ENCODE measurements around the gene RHBDD3. TPM values are rescaled to one million over a fixed set of nuclear protein-coding genes. Genes with fewer than 3 reads are reported as not detected.
A peak's percentile ranks its signal among the peaks of the same experiment; 100 is the strongest.
"Not testable (repeated sequence)": the region's sequence is repeated elsewhere in the genome, so short reads cannot be mapped to it uniquely, and the experiment has no call there.

Gene RHBDD3
- total RNA-seq, 2 experiments from 2014 or later, result 27.5 to 30.1 TPM

DNA sequence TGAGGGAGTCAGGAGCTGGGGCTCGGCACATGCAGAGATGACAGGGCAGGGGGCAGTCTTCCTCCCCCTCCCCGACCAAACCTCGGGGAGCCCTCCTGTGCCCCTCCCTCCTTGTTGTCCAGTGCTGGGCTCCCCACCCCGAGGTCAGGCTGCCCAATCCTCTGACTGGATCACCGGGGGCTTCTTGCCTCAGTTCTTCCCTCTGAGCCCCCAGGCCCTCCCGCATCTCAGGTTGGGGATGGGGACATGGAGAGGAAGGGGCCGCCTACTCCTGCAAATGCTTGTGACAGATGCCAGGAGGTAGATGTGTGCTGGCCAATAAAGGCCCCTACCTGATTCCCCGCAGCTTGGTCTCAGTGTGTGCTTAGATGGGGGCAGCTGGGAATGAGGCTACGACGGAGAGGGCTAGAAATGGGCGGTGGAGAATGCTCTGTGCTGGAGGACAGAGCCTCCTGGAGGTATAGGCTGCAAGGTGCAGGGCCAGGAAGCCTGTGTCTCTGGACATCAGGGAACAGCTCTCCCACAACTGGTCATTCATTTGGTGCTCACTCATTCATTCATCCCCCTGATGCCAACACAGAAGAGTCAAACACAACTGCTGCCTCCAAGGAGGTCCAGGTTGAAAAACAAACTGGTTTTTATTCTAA is 8.4 kb downstream of the RHBDD3 start:
- H3K27ac Mint-ChIP-seq, result no peak overlapping the region
- DNase-seq (no peak), ATAC-seq (ENCODE audit: low read depth) (no peak)
- peaks cover 8% of the 10 kb centered on the region for H3K4me1 Mint-ChIP-seq
- H3K27me3 Mint-ChIP-seq, result no peaks in the 10 kb centered on the region
- POLR2A ChIA-PET, result no interaction called here
- H3K4me3 Mint-ChIP-seq, result no peak overlapping the region
- H3K9me3 Mint-ChIP-seq, result no peaks in the 10 kb centered on the region
- no peaks in the 10 kb centered on the region for H3K36me3 Mint-ChIP-seq

DNA sequence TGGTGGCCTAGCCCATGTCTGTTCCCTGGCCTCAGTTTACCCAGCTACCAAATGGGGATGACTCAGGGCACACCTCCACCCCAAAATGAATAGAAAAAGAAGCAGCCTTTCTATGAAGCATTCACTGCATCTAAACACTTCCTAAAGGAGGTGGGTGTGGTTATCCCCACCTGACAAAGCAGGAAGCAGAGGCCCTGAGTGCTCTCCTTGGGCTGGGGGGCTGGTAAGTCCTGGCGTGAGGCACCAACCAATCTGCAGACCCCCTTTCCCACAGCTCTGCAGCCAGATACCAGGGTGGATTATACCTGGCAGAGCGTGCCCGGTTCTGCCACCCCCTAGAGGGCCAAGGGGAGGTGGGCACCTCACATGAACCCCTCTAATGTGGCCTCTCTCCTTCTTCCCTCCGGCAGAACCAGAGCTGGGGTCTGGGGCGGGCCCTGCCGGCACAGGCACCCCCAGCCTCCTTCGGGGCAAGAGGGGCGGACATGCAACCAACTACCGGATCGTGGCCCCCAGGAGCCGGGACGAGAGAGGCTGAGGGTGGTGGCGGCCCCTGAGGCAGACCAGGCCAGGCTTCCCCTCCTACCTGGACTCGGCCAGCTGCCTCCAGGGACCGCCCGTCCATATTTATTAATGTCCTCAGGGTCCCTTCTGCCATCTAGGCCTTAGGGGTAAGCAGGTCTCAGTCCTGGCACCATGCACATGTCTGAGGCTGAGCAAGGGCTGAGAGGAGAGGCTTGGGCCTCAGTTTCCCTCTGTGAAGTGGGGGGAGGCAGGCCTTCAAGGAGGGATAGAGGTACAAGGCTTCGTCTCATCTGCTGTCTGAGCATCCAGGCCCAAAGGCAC is 9.2 kb downstream of the RHBDD3 start:
- peaks cover 3% of the 10 kb centered on the region for H3K27me3 Mint-ChIP-seq
- no peak for ATAC-seq (ENCODE audit: low read depth)
- peaks cover 9% of the 10 kb centered on the region for H3K4me1 Mint-ChIP-seq
- H3K27ac Mint-ChIP-seq, result no peak overlapping the region
- POLR2A ChIA-PET, result interaction anchor here (0.9 kb wide), 1 partner anchor 8 kb away, joined by 3 read pairs; no protein-coding TSS in a partner anchor
- no peaks in the 10 kb centered on the region for H3K9me3 Mint-ChIP-seq
- DNase-seq, result no peak
- no peaks in the 10 kb centered on the region for H3K36me3 Mint-ChIP-seq
- no peak overlapping the region for H3K4me3 Mint-ChIP-seq

- H3K4me3 Mint-ChIP-seq, result no peak overlapping the region
- H3K27ac Mint-ChIP-seq, result no peak overlapping the region
- no peak for DNase-seq
- no peaks in the 10 kb centered on the region for H3K9me3 Mint-ChIP-seq
- peaks cover 9% of the 10 kb centered on the region for H3K4me1 Mint-ChIP-seq
- ATAC-seq (ENCODE audit: low read depth), result no peak
- H3K36me3 Mint-ChIP-seq, result no peaks in the 10 kb centered on the region
- POLR2A ChIA-PET, result interaction anchor here (0.9 to 1.4 kb wide), 2 partner anchors 9 kb away, joined by 3 to 6 read pairs; no protein-coding TSS in a partner anchor
- H3K27me3 Mint-ChIP-seq, result peaks cover 3% of the 10 kb centered on the region
Observed at GRCh38 chr22:29257751-29258181, 10.0 kb downstream of the RHBDD3 start.

- H3K27me3 Mint-ChIP-seq, result peaks cover 5% of the 10 kb centered on the region
- no peak for ATAC-seq (ENCODE audit: low read depth)
- POLR2A ChIA-PET, result interaction anchor here (1.4 kb wide), 1 partner anchor 10 kb away, joined by 6 read pairs; no protein-coding TSS in a partner anchor
- H3K4me3 Mint-ChIP-seq, result no peak overlapping the region
- H3K4me1 Mint-ChIP-seq, result peaks cover 9% of the 10 kb centered on the region
- no peaks in the 10 kb centered on the region for H3K36me3 Mint-ChIP-seq
- no peak for DNase-seq
- no peaks in the 10 kb centered on the region for H3K9me3 Mint-ChIP-seq
- no peak overlapping the region for H3K27ac Mint-ChIP-seq
Observed at GRCh38 chr22:29256606-29257325, 11.0 kb downstream of the RHBDD3 start.

GRCh38 chr22:29255064-29255621 is 12.6 kb downstream of the RHBDD3 start:
- Mint-ChIP-seq H3K27ac (no peak overlapping the region), H3K9me3 (no peaks in the 10 kb centered on the region), H3K4me3 (no peak overlapping the region), H3K36me3 (no peaks in the 10 kb centered on the region), H3K27me3 (peaks cover 5% of the 10 kb centered on the region), H3K4me1 (peaks cover 9% of the 10 kb centered on the region)
- DNase-seq, result no peak
- POLR2A ChIA-PET, result no interaction called here
- no peak for ATAC-seq (ENCODE audit: low read depth)

DNA sequence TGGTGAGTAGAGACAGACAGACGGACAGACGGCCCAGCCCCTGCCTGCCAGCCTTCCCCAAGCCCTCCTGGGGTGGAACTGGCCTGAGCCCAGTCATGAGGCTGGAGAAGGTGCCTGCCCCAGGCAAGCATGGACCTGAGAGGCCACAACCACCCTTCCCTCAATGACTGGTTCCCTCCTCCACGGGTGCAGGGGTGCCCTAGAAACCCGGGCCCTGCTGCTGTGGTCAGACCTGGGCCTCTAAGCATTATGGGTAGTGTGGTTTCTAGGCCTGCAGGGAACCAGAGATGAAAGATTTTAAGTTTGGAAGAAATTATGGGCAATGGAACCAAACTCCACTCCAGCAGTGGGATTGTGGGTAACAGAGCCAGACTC is 13.5 kb downstream of the RHBDD3 start:
- Mint-ChIP-seq H3K27ac (no peak overlapping the region), H3K4me1 (peaks cover 9% of the 10 kb centered on the region), H3K9me3 (no peaks in the 10 kb centered on the region), H3K36me3 (no peaks in the 10 kb centered on the region), H3K27me3 (peaks cover 5% of the 10 kb centered on the region), H3K4me3 (no peak overlapping the region)
- POLR2A ChIA-PET, result no interaction called here
- no peak for DNase-seq
- peak; percentile 54 for ATAC-seq (ENCODE audit: low read depth)

GRCh38 chr22:29253561-29254285 is 14.1 kb downstream of the RHBDD3 start:
- no peak overlapping the region for H3K27ac Mint-ChIP-seq
- H3K4me1 Mint-ChIP-seq, result peaks cover 9% of the 10 kb centered on the region
- POLR2A ChIA-PET, result no interaction called here
- no peaks in the 10 kb centered on the region for H3K36me3 Mint-ChIP-seq
- no peak overlapping the region for H3K4me3 Mint-ChIP-seq
- no peaks in the 10 kb centered on the region for H3K9me3 Mint-ChIP-seq
- ATAC-seq (ENCODE audit: low read depth) (no peak), DNase-seq (no peak)
- peaks cover 5% of the 10 kb centered on the region for H3K27me3 Mint-ChIP-seq

GRCh38 chr22:29251981-29252911 is 15.5 kb downstream of the RHBDD3 start:
- ATAC-seq (ENCODE audit: low read depth) (no peak), DNase-seq (no peak)
- Mint-ChIP-seq H3K27ac (no peak overlapping the region), H3K4me1 (peaks cover 6% of the 10 kb centered on the region), H3K9me3 (no peaks in the 10 kb centered on the region), H3K36me3 (no peaks in the 10 kb centered on the region), H3K27me3 (peaks cover 5% of the 10 kb centered on the region), H3K4me3 (no peak overlapping the region)
- POLR2A ChIA-PET, result no interaction called here

DNA sequence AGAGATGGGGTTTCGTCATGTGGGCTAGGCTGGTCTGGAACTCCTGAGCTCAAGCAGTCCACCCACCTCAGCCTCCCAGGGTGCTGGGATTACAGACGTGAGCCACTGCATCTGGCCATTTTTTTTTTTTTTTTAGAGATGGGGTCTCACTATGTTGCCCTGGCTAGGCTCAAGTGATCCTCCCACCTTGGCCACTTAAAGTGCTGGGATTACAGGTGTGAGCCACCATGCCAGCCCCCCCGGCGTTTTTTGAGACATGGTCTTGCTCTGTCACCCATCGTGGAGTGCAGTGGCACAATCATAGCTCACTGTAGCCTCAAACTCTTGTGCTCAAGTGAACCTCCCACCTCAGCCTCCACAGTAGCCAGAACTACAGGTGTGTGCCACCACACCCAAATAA is 16.5 kb downstream of the RHBDD3 start:
- Mint-ChIP-seq H3K4me3 (no peak overlapping the region), H3K4me1 (peaks cover 6% of the 10 kb centered on the region), H3K9me3 (no peaks in the 10 kb centered on the region), H3K36me3 (no peaks in the 10 kb centered on the region), H3K27me3 (peaks cover 5% of the 10 kb centered on the region), H3K27ac (no peak overlapping the region)
- ATAC-seq (ENCODE audit: low read depth) (no peak), DNase-seq (no peak)
- POLR2A ChIA-PET, result no interaction called here

DNA sequence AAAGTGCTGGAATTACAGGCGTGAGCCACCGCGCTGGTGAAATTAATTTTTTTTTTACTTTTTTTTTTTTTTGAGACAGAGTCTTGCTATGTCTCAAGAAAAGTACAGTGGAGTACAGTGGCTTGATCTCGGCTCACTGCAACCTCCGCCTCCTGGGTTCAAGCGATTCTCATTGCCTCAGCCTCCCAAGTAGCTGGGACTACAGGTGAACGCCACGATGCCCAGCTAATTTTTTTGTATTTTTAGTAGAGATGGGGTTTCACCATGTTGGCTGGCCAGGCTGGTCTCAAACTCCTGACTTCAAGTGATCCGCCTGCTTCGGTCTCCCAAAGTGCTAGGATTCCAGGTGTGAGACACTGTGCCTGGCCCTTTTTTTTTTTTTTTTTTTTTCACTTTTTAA is 19.9 kb downstream of the RHBDD3 start:
- H3K4me1 Mint-ChIP-seq; H3K9me3 Mint-ChIP-seq; DNase-seq; H3K27ac Mint-ChIP-seq; ATAC-seq (ENCODE audit: low read depth); H3K36me3 Mint-ChIP-seq; H3K4me3 Mint-ChIP-seq; POLR2A ChIA-PET: not testable (repeated sequence)
- H3K27me3 Mint-ChIP-seq, result peaks cover 15% of the 10 kb centered on the region

DNA sequence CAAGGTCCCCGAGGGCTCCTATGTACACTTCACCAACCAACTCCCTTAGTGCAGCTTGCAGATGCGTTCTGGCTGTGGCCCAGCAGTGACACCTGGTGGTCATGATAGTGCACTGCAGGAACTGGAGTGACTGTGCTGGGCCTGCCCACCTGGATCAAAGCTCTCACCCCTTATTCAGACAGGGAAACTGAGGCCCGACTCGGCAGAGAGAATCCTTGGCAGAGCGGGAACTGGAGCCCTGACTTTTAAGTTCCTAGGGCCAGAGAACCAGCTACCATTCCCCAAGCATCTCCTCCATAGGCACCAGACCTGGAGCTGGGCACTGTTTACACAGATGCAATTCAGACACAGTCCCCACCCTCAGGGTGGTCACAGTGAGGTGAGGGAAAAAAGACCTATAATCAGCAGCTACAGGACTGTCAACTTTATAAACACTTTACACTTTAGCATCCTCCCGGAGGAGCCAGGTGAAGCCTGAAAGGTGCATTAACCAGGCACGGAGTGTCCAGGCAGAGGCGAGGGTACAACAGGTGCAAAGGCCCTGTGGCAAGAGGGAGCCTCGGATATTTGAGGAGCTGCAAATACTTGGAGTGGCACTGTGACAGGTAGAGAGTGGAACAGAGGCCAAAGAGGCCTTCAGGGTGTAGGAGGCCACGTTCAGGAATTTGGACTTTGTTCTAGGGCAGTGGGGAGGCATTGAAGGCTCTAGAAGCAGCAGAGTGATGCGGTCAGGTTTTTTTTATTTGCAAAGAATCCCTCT is 22.0 kb downstream of the RHBDD3 start:
- H3K27me3 Mint-ChIP-seq, result peaks cover 24% of the 10 kb centered on the region
- H3K36me3 Mint-ChIP-seq, result no peaks in the 10 kb centered on the region
- H3K4me1 Mint-ChIP-seq, result peaks cover 2% of the 10 kb centered on the region
- ATAC-seq (ENCODE audit: low read depth) (peak; percentile 86), DNase-seq (peak; percentile 77)
- POLR2A ChIA-PET, result no interaction called here
- peaks cover 9% of the 10 kb centered on the region for H3K9me3 Mint-ChIP-seq
- H3K27ac Mint-ChIP-seq, result no peak overlapping the region
- no peak overlapping the region for H3K4me3 Mint-ChIP-seq
